ENCODE results near the gene EPX. TPM values are rescaled to one million over a fixed set of nuclear protein-coding genes. Genes with fewer than 3 reads are reported as not detected.

EPX gene
- total and polyA plus RNA-seq, 2 of the 4 experiments (the other 2 are of a cell fraction) = not detected

- Histone ChIP-seq H3K9ac (ENCODE audit: low read depth, low read length) (no peak overlapping the region), H4K8ac (ENCODE audit: low read depth in 2 of 2, low read length in 2 of 2) (no peak overlapping the region), H3K23ac (ENCODE audit: low read depth, low read length) (no peak overlapping the region), H3K4me1 (ENCODE audit: control insufficient read depth, insufficient read depth, low read length) (no peaks in the 10 kb centered on the region), H2BK20ac (ENCODE audit: low read depth, low read length) (no peak overlapping the region), H2AK9ac (replicated peaks; ENCODE audit: low read depth, low read length, poor library complexity) (no peak overlapping the region), H3K4me2 (ENCODE audit: low read depth, low read length) (no peak overlapping the region), H2BK15ac (ENCODE audit: low read depth, low read length) (no peak overlapping the region), H3K79me1 (ENCODE audit: low read depth in 1 of 2, low read length in 2 of 2) (no peaks in the 10 kb centered on the region), H3K9me1 (ENCODE audit: insufficient read depth, low read length) (no peaks in the 10 kb centered on the region), H3K56ac (ENCODE audit: extremely low read depth, insufficient read depth, low read length) (no peak overlapping the region), H4K91ac (ENCODE audit: insufficient read depth, low read depth, low read length) (no peak overlapping the region), H2BK5ac (ENCODE audit: low read depth, low read length, poor library complexity, severe bottlenecking) (no peak overlapping the region), H4K20me1 (ENCODE audit: insufficient read depth, low read length) (no peaks in the 10 kb centered on the region), H3K14ac (replicated peaks; ENCODE audit: low read depth, low read length) (no peak overlapping the region), H3K36me3 (ENCODE audit: control insufficient read depth, insufficient read depth, low read length) (peaks cover 19% of the 10 kb centered on the region), H3K18ac (ENCODE audit: low read depth, low read length) (no peak overlapping the region), H3K27ac (ENCODE audit: insufficient read depth, low read length) (no peak overlapping the region), H4K5ac (ENCODE audit: low read depth, low read length) (no peak overlapping the region), H3K27me3 (ENCODE audit: control insufficient read depth, insufficient read depth, low read length) (no peaks in the 10 kb centered on the region), H2BK120ac (ENCODE audit: low read depth, low read length) (no peak overlapping the region), H2AFZ (replicated peaks; ENCODE audit: low read length, poor library complexity) (no peak overlapping the region), H3K4me3 (ENCODE audit: insufficient read depth, low read depth, low read length) (no peak overlapping the region), H2AK5ac (ENCODE audit: low read depth, low read length) (no peak overlapping the region), H3K4ac (ENCODE audit: low read depth, low read length) (no peak overlapping the region), H3K9me3 (ENCODE audit: control insufficient read depth, insufficient read depth, low read length) (no peaks in the 10 kb centered on the region)
- BruUV-seq (replicated peaks) = no TSS peak
- DNase-seq = no peak
- 63% methylated on average over 2 of the region's 11 CpGs; no CpG with 5 or more reads in 1 of the 2 experiments for WGBS, 2 experiments (ENCODE audit: extremely low coverage in 2 of 2, insufficient read length in 1 of 2)
- dilution Hi-C loops (cut with HindIII; ENCODE audit: low sequenced_read_pairs, unreplicated experiment) = no loop called here
- ATAC-seq (ENCODE audit: low read depth) = no peak
- CTCF ChIA-PET = no interaction called here
- TF ChIP-seq RAD21 (IDR thresholded peaks at IDR 0.05; ENCODE audit: low read length) (no peak), FOS (IDR thresholded peaks at IDR 0.05; ENCODE audit: low read depth, low read length) (no peak), POLR2A (IDR thresholded peaks at IDR 0.05; ENCODE audit: low read depth, low read length) (no peak), SMC3 (IDR thresholded peaks at IDR 0.05; ENCODE audit: low read depth, low read length) (no peak), RFX5 (IDR thresholded peaks at IDR 0.05; ENCODE audit: low read depth, low read length) (no peak), MAZ (IDR thresholded peaks at IDR 0.05; ENCODE audit: borderline replicate concordance, low read depth, low read length) (no peak), CTCF (conservative IDR thresholded peaks at IDR 0.05; ENCODE audit: low read depth, low read length) (no peak), MAFK (IDR thresholded peaks at IDR 0.05; ENCODE audit: low read depth, low read length) (no peak), BHLHE40 (IDR thresholded peaks at IDR 0.05; ENCODE audit: low read depth, low read length) (no peak), ELK1 (IDR thresholded peaks at IDR 0.05; ENCODE audit: borderline replicate concordance, low read depth, low read length) (no peak), CHD1 (IDR thresholded peaks at IDR 0.05; ENCODE audit: low read depth, low read length) (no peak), MXI1 (IDR thresholded peaks at IDR 0.05; ENCODE audit: borderline replicate concordance, low read depth, low read length) (no peak), RCOR1 (IDR thresholded peaks at IDR 0.05; ENCODE audit: insufficient replicate concordance, low read length) (no peak)
- TF ChIP-seq, protein P1, sequence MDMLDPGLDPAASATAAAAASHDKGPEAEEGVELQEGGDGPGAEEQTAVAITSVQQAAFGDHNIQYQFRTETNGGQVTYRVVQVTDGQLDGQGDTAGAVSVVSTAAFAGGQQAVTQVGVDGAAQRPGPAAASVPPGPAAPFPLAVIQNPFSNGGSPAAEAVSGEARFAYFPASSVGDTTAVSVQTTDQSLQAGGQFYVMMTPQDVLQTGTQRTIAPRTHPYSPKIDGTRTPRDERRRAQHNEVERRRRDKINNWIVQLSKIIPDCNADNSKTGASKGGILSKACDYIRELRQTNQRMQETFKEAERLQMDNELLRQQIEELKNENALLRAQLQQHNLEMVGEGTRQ (IDR thresholded peaks at IDR 0.05; ENCODE audit: low read depth, low read length) = no peak
- intact Hi-C loops (cut with micrococcal nuclease) = no loop called here
- in situ Hi-C loops (cut with MboI; ENCODE audit: low sequenced_read_pairs) = no loop called here
- POLR2A ChIA-PET (ENCODE audit: unreplicated experiment) = no interaction called here
These were observed 13.4 kb downstream of the EPX start for GRCh38 chr17:58205936-58206335.
